ENCODE results near the gene SEMA6D.
"Not testable (repeated sequence)": the region's sequence is repeated elsewhere in the genome, so short reads cannot be mapped to it uniquely, and the experiment has no call there.

SEMA6D gene

GRCh38 chr15:47736143-47736786, 19.0 kb downstream of the SEMA6D start:
- DNase-seq (ENCODE audit: low read depth, low spot score), result no peak
- Histone ChIP-seq H3K4me1 (ENCODE audit: insufficient read depth, insufficient read length) (no peaks in the 10 kb centered on the region), H3K27me3 (ENCODE audit: insufficient read depth, insufficient read length) (no peaks in the 10 kb centered on the region), H3K9ac (ENCODE audit: insufficient read length, low read depth) (no peak overlapping the region), H3K9me3 (ENCODE audit: insufficient read depth, low read length) (no peaks in the 10 kb centered on the region), H3K36me3 (ENCODE audit: insufficient read depth, insufficient read length, low read length) (no peaks in the 10 kb centered on the region), H3K4me3 (ENCODE audit: insufficient read length, low read depth) (no peak overlapping the region)
- no peak for TF ChIP-seq SUZ12 (IDR thresholded peaks at IDR 0.05; ENCODE audit: extremely low read depth, insufficient read depth, insufficient read length)
- TF ChIP-seq ZNF274 (IDR thresholded peaks at IDR 0.05; ENCODE audit: low read depth, low read length), result no peak
- TF ChIP-seq YY1 (IDR thresholded peaks at IDR 0.05; ENCODE audit: insufficient read depth, insufficient read length), result no peak

- Histone ChIP-seq H3K9ac (ENCODE audit: insufficient read length, low read depth) (no peak overlapping the region), H3K27me3 (ENCODE audit: insufficient read depth, insufficient read length) (no peaks in the 10 kb centered on the region), H3K4me3 (ENCODE audit: insufficient read length, low read depth) (no peak overlapping the region), H3K4me1 (ENCODE audit: insufficient read depth, insufficient read length) (peaks cover 4% of the 10 kb centered on the region), H3K9me3 (ENCODE audit: insufficient read depth, low read length) (no peaks in the 10 kb centered on the region), H3K36me3 (ENCODE audit: insufficient read depth, insufficient read length, low read length) (no peaks in the 10 kb centered on the region)
- TF ChIP-seq ZNF274 (IDR thresholded peaks at IDR 0.05; ENCODE audit: low read depth, low read length) (no peak), YY1 (IDR thresholded peaks at IDR 0.05; ENCODE audit: insufficient read depth, insufficient read length) (no peak), SUZ12 (IDR thresholded peaks at IDR 0.05; ENCODE audit: extremely low read depth, insufficient read depth, insufficient read length) (no peak)
- no peak for DNase-seq (ENCODE audit: low read depth, low spot score)
Measured at GRCh38 chr15:47737477-47737876, 20.2 kb downstream of the SEMA6D start.

GRCh38 chr15:47738144-47738825, 21.0 kb downstream of the SEMA6D start:
- not testable (repeated sequence) for H3K4me1 ChIP-seq (ENCODE audit: insufficient read depth, insufficient read length); H3K4me3 ChIP-seq (ENCODE audit: insufficient read length, low read depth); H3K27me3 ChIP-seq (ENCODE audit: insufficient read depth, insufficient read length); DNase-seq (ENCODE audit: low read depth, low spot score); H3K9me3 ChIP-seq (ENCODE audit: insufficient read depth, low read length); H3K36me3 ChIP-seq (ENCODE audit: insufficient read depth, insufficient read length, low read length); H3K9ac ChIP-seq (ENCODE audit: insufficient read length, low read depth)

GRCh38 chr15:47741082-47741481, 23.8 kb downstream of the SEMA6D start:
- no peaks in the 10 kb centered on the region for H3K36me3 ChIP-seq (ENCODE audit: insufficient read depth, insufficient read length, low read length)
- no peaks in the 10 kb centered on the region for H3K9me3 ChIP-seq (ENCODE audit: insufficient read depth, low read length)
- H3K4me3 ChIP-seq (ENCODE audit: insufficient read length, low read depth), result no peak overlapping the region
- no peaks in the 10 kb centered on the region for H3K27me3 ChIP-seq (ENCODE audit: insufficient read depth, insufficient read length)
- DNase-seq (ENCODE audit: low read depth, low spot score), result no peak
- H3K4me1 ChIP-seq (ENCODE audit: insufficient read depth, insufficient read length), result peaks cover 4% of the 10 kb centered on the region
- TF ChIP-seq YY1 (IDR thresholded peaks at IDR 0.05; ENCODE audit: insufficient read depth, insufficient read length) (no peak), SUZ12 (IDR thresholded peaks at IDR 0.05; ENCODE audit: extremely low read depth, insufficient read depth, insufficient read length) (no peak), ZNF274 (IDR thresholded peaks at IDR 0.05; ENCODE audit: low read depth, low read length) (no peak)
- no peak overlapping the region for H3K9ac ChIP-seq (ENCODE audit: insufficient read length, low read depth)

GRCh38 chr15:47741907-47742306, 24.6 kb downstream of the SEMA6D start:
- DNase-seq (ENCODE audit: low read depth, low spot score), result no peak
- Histone ChIP-seq H3K4me1 (ENCODE audit: insufficient read depth, insufficient read length) (peaks cover 4% of the 10 kb centered on the region), H3K9ac (ENCODE audit: insufficient read length, low read depth) (no peak overlapping the region), H3K9me3 (ENCODE audit: insufficient read depth, low read length) (no peaks in the 10 kb centered on the region), H3K36me3 (ENCODE audit: insufficient read depth, insufficient read length, low read length) (no peaks in the 10 kb centered on the region), H3K27me3 (ENCODE audit: insufficient read depth, insufficient read length) (no peaks in the 10 kb centered on the region), H3K4me3 (ENCODE audit: insufficient read length, low read depth) (no peak overlapping the region)
- TF ChIP-seq ZNF274 (IDR thresholded peaks at IDR 0.05; ENCODE audit: low read depth, low read length), result no peak
- no peak for TF ChIP-seq YY1 (IDR thresholded peaks at IDR 0.05; ENCODE audit: insufficient read depth, insufficient read length)
- no peak for TF ChIP-seq SUZ12 (IDR thresholded peaks at IDR 0.05; ENCODE audit: extremely low read depth, insufficient read depth, insufficient read length)

GRCh38 chr15:47742334-47742733, 25.0 kb downstream of the SEMA6D start:
- Histone ChIP-seq H3K27me3 (ENCODE audit: insufficient read depth, insufficient read length) (no peaks in the 10 kb centered on the region), H3K9me3 (ENCODE audit: insufficient read depth, low read length) (no peaks in the 10 kb centered on the region), H3K9ac (ENCODE audit: insufficient read length, low read depth) (no peak overlapping the region), H3K36me3 (ENCODE audit: insufficient read depth, insufficient read length, low read length) (no peaks in the 10 kb centered on the region), H3K4me3 (ENCODE audit: insufficient read length, low read depth) (no peak overlapping the region), H3K4me1 (ENCODE audit: insufficient read depth, insufficient read length) (peaks cover 4% of the 10 kb centered on the region)
- TF ChIP-seq ZNF274 (IDR thresholded peaks at IDR 0.05; ENCODE audit: low read depth, low read length) (no peak), YY1 (IDR thresholded peaks at IDR 0.05; ENCODE audit: insufficient read depth, insufficient read length) (no peak), SUZ12 (IDR thresholded peaks at IDR 0.05; ENCODE audit: extremely low read depth, insufficient read depth, insufficient read length) (no peak)
- no peak for DNase-seq (ENCODE audit: low read depth, low spot score)

GRCh38 chr15:47742742-47743141, 25.4 kb downstream of the SEMA6D start:
- no peak for DNase-seq (ENCODE audit: low read depth, low spot score)
- Histone ChIP-seq H3K27me3 (ENCODE audit: insufficient read depth, insufficient read length) (no peaks in the 10 kb centered on the region), H3K4me3 (ENCODE audit: insufficient read length, low read depth) (no peak overlapping the region), H3K9me3 (ENCODE audit: insufficient read depth, low read length) (no peaks in the 10 kb centered on the region), H3K36me3 (ENCODE audit: insufficient read depth, insufficient read length, low read length) (no peaks in the 10 kb centered on the region), H3K4me1 (ENCODE audit: insufficient read depth, insufficient read length) (peaks cover 4% of the 10 kb centered on the region), H3K9ac (ENCODE audit: insufficient read length, low read depth) (no peak overlapping the region)
- TF ChIP-seq SUZ12 (IDR thresholded peaks at IDR 0.05; ENCODE audit: extremely low read depth, insufficient read depth, insufficient read length) (no peak), ZNF274 (IDR thresholded peaks at IDR 0.05; ENCODE audit: low read depth, low read length) (no peak), YY1 (IDR thresholded peaks at IDR 0.05; ENCODE audit: insufficient read depth, insufficient read length) (no peak)
